ENCODE measurements around the gene HOXB4. TPM values are rescaled to one million over a fixed set of nuclear protein-coding genes. Genes with fewer than 3 reads are reported as not detected.

The HOXB4 gene
- total RNA-seq, 4 donors from 2014 or later: 1.6 to 8.7 (median 3.4) TPM

DNA sequence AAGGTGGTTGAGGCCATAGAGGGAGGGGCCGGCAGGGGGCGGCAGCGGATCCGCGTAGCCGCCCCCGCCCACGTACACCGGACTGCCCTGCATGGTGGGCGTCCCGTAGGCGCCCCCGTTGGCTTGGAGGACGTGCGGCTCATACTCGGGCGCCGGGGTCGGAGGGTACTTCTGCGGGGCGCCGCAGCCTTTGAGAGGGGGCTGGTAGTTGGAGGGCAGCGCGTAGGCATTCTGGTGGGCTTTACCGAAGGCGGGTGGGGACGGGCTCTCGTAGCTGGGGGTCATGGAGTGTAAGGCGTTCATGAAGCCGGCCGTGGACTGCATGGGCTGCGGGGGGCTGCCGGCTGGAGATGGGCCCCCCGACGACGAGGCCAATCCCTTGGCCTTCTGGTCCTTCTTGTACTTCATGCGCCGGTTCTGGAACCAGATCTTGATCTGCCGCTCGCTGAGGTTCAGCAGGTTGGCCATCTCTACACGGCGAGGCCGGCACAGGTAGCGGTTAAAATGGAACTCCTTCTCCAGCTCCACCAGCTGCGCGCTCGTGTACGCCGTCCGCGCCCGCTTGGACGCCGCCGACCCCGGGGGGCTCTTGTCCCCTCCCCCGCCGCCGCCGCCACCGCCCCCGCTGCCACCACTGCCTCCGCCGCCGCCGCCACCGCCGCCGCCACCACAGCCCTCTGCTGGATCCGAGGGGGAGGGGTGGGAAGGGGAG is 27.5 kb downstream of the HOXB4 start:
- ATAC-seq (ENCODE audit: low FRiP score) (no peak), DNase-seq (ENCODE audit: low spot score) (no peak)
- TF ChIP-seq, protein P1, sequence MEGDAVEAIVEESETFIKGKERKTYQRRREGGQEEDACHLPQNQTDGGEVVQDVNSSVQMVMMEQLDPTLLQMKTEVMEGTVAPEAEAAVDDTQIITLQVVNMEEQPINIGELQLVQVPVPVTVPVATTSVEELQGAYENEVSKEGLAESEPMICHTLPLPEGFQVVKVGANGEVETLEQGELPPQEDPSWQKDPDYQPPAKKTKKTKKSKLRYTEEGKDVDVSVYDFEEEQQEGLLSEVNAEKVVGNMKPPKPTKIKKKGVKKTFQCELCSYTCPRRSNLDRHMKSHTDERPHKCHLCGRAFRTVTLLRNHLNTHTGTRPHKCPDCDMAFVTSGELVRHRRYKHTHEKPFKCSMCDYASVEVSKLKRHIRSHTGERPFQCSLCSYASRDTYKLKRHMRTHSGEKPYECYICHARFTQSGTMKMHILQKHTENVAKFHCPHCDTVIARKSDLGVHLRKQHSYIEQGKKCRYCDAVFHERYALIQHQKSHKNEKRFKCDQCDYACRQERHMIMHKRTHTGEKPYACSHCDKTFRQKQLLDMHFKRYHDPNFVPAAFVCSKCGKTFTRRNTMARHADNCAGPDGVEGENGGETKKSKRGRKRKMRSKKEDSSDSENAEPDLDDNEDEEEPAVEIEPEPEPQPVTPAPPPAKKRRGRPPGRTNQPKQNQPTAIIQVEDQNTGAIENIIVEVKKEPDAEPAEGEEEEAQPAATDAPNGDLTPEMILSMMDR (IDR thresholded peaks at IDR 0.05): no peak

DNA sequence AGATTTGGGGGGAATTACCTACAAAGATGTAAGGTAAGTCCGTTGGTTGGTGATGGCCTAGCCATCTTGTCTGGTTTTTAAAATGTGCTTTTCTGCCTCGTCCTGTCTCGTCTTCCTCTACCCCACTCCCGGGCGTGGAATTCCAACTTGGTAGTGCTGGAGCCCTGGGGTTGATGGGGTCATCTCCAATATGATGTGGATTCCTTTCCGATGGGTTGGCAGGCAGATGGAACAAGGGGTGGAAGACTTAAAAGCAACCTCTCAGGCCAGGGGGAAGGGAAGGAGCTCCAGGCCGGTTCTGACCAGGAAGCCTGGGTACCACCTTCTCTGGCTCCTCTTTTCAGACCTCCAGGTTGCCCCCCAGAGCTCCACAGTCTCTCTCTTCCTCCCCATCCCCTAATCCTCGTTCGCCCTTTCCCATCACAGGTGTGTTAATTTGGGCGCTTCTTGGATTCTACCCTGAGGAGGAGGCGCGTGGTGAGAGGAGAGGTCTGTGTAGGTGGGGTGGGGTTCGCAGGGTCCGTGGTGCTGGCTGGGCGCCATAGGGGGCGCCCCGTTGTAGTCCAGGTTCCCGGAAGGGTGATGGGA is 28.1 kb downstream of the HOXB4 start:
- TF ChIP-seq, protein P1 (IDR thresholded peaks at IDR 0.05): no peak
- ATAC-seq (ENCODE audit: low FRiP score): no peak
- DNase-seq (ENCODE audit: low spot score): no peak

DNA sequence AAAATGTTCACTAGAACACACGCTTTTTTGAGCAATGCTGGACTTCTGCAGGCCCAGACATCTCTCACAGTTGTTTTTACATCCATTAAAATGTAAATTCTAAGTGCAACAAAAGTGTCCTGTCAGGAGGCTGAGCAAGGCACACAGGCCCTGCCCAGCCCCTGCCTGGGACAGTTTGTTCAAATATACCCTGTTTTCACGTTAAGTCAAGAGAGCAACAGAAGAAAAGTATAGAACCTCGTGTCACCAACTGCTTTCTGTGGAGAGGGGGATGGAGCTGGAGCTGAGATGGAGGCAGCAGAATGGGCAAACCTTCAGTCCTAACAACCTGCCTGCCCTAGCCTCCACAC is 28.9 kb downstream of the HOXB4 start:
- TF ChIP-seq, protein P1 (IDR thresholded peaks at IDR 0.05): no peak
- no peak for ATAC-seq (ENCODE audit: low FRiP score)
- DNase-seq (ENCODE audit: low spot score): no peak

DNA sequence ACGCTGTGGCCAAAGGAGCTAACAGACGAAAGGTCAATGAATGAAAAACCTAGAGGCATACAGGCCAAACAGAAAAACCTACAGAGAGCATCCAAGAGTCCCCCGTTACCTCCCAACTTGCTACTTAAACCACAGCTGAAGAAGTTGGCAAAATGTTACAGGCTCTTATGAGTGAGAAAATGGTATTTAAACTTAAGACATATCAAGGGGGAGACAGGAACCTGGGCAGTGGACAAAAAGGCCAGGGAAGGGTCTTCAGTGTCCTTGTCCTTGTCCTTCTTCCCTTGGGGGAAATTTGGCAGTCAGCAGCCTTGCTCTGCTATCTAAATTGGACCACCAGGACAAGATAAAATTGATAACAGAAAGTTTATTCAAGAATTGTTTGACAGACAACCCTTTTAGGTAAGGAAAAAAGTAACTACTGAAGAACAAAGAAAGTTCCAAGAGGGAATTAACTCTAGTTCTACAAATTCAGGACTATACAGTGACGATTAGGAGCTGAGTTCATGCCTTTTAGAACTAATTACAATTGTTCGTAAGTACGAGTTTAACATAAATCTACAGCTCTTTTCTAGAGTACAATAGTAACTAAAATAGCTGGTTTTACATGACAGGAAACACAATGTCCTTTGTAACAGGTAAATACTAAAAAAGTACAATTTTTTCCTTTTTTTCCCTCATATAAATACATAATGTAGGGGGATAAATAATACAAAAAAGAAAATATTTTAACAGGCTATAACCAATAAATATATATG is 29.4 kb downstream of the HOXB4 start:
- DNase-seq (ENCODE audit: low spot score) (no peak), ATAC-seq (ENCODE audit: low FRiP score) (no peak)
- TF ChIP-seq, protein P1 (IDR thresholded peaks at IDR 0.05): no peak

DNA sequence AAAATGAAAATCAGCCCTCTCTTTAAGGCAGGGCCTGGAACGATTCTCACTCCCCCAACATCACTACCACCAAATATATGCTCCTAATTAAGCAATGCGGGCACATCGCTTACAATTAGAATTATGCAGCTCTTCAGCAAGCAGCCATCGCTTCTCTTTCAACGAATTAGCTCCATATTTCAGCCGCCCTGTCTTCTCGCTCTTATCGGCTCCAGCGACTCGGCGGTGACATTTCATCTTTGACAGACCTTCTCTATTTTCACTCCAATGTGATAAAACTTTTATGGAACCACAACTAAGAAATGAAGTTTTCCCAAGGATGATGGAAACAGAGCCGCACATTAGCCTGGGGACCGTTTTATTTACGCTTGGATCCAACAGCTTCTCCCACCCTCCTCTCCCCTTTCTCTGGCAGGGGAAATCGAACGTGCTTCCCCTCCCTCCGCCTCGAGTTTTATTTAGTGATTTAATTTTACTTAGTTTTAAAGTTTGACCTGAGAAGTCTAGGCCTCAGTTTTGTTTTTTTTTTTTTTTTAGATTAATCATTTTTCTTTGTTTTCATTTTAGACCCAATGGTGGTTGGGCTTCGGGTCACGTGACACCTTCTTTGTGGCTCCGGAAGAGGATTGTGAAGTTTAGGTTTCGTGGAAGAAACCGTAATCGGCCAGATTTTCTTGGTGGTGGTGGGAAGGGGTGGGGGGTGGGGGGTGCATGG is 30.2 kb downstream of the HOXB4 start:
- TF ChIP-seq, protein P1 (IDR thresholded peaks at IDR 0.05): no peak
- no peak for ATAC-seq (ENCODE audit: low FRiP score)
- DNase-seq (ENCODE audit: low spot score): no peak

DNA sequence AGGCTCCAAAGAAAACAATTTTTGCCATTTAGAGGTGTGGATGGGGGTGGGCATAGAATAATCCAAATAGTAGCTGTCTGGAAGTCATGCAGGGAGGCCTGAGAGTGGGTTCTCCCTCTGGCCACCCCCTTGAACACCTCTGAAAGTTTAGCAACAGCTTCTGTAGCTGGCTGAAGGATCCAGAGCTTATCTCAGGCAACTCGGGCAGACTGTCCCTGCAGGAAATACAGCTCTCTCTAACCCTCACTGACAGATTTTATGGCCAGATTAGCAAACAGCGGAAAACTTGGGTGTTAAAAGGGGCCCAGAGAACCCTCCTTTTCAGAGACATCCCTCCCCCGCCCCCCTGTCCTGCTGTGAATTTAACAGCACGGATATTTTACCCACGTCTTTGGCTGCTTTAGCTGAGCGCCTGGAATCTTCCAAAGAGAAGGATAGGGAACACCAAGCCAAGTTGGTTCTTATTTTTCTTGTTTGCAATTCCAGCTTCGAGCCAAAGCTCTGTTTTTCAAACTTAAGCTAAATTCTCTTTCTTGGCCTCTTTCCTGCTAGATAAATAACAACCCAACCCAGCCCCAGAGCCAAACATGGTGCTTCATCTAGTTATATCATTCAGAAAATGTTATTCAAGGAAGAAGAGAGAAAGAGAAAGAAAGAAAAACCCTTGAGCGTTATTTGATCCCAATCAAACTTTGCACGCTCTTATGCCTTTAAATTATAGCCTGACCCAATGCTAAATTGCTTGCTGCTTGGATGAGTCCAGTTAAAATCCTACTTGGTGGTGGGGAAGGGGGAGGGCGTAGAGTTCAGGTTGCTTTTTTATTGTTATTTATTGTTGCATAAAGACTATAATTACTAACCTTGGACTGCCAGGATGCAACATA is 31.0 kb downstream of the HOXB4 start:
- no peak for ATAC-seq (ENCODE audit: low FRiP score)
- TF ChIP-seq, protein P1 (IDR thresholded peaks at IDR 0.05): no peak
- DNase-seq (ENCODE audit: low spot score): no peak
